Spleen (tissue), 11 donors: ENCODE measurements around the gene EYA2. TPM values are rescaled to one million over a fixed set of nuclear protein-coding genes. Genes with fewer than 3 reads are reported as not detected.

Experiments
- DNase-seq: peaks from one replicate; pipeline ENCODE4 v3.0.0-alpha.2; 2020
- H3K27ac ChIP-seq, 8 donors: fragments of 200-600 bp; sonication (generic) in 7 of 8; 1 replicate in 4 of 8; 2 replicates in 4 of 8; pipeline versions ENCODE4 v1.5.0 to v1.8.0; 2016 to 2021; ENCODE audit warnings: inconsistent platforms in 4 of 8, mild to moderate bottlenecking in 4 of 8, moderate library complexity in 1 of 8
- H3K27me3 ChIP-seq, 7 donors: fragments of 200-600 bp; sonication (generic) in 6 of 7; replicated peaks in 1 of 7; 1 replicate in 4 of 7; 2 replicates in 3 of 7; pipeline versions ENCODE4 v1.5.0 to v1.8.0; 2016 to 2021; ENCODE audit warnings: inconsistent platforms in 3 of 7, mild to moderate bottlenecking in 1 of 7
- H3K36me3 ChIP-seq, 6 donors: fragments of 200-600 bp; sonication (generic) in 5 of 6; 1 replicate in 4 of 6; 2 replicates in 2 of 6; pipeline versions ENCODE4 v1.5.0 to v1.8.0; 2016 to 2021; ENCODE audit warnings: inconsistent platforms in 2 of 6
- H3K4me1 ChIP-seq, 6 donors: fragments of 200-600 bp; sonication (generic) in 5 of 6; 1 replicate in 3 of 6; 2 replicates in 3 of 6; pipeline versions ENCODE4 v1.5.0 to v1.8.0; 2016 to 2021; ENCODE audit warnings: inconsistent platforms in 3 of 6
- H3K4me3 ChIP-seq, 8 donors: fragments of 200-600 bp; sonication (generic) in 7 of 8; 1 replicate in 4 of 8; 2 replicates in 4 of 8; pipeline versions ENCODE4 v1.5.0 to v1.8.0; 2016 to 2021; ENCODE audit warnings: inconsistent platforms in 4 of 8, mild to moderate bottlenecking in 4 of 8, moderate library complexity in 2 of 8
- H3K9me3 ChIP-seq, 8 donors: fragments of 200-600 bp; sonication (generic) in 7 of 8; 1 replicate in 4 of 8; 2 replicates in 4 of 8; pipeline versions ENCODE4 v1.5.0 to v1.8.0; 2016 to 2021; ENCODE audit warnings: inconsistent platforms in 4 of 8
- CTCF ChIP-seq, 11 experiments: fragments of 200-600 bp in 7 of 11; fragments of 450-650 bp in 4 of 11; sonication (generic) in 4 of 11; IDR thresholded peaks in 8 of 11; conservative IDR thresholded peaks in 3 of 11; 1 replicate in 7 of 11; 2 replicates in 4 of 11; pipeline versions ENCODE4 v1.4.0 to v1.8.0; 2016 to 2021; ENCODE audit warnings: antibody characterized with exemption in 11 of 11, inconsistent platforms in 4 of 11, mild to moderate bottlenecking in 1 of 11
- POLR2A ChIP-seq, 3 donors: fragments of 450-650 bp; IDR thresholded peaks; one replicate each; pipeline ENCODE4 v1.5.1; 2017; ENCODE audit warnings: antibody characterized with exemption in 3 of 3, mild to moderate bottlenecking in 1 of 3
- POLR2AphosphoS5 ChIP-seq, 3 donors: sonication (generic); formaldehyde crosslinking; IDR thresholded peaks; one replicate each; pipeline ENCODE4 v1.5.1; 2017; ENCODE audit warnings: antibody characterized with exemption in 3 of 3
- WGBS, 5 donors: extraction: QIAGEN DNeasy Blood & Tissue Kit in 3 of 5; methylation state at CpG; one replicate each; pipeline versions ENCODE4 v1.1.5 to v1.1.7; 2013 to 2018; 5-methylcytosine and 5-hydroxymethylcytosine counted together
- intact Hi-C: fragments of 100-400 bp; cut with DNase I; formaldehyde crosslinking; loops from one replicate; pipeline ENCODE4 v1.15.0; 2023; ENCODE audit warnings: low total_unique reads
- polyA plus RNA-seq, 3 donors: library from polyadenylated mRNA; stranded (reverse); fragments of 200-250 nt; gene quantifications; one replicate each; pipeline ENCODE4 v1.2.1, GENCODE V29; 2013
- total RNA-seq, 7 donors: library from RNA; depleted of rRNA in 3 of 7; stranded (reverse); fragments of >200 nt in 3 of 7; fragmentation: NEBNext Ultra II Directional in 4 of 7; extraction: Animal tissue kit (Norgen Biotek cat#: 25700) in 4 of 7; gene quantifications; one replicate each; pipeline versions ENCODE4 v1.1.0 to v1.2.1, GENCODE V29; 2016 to 2021
- donor health status: healthy with polysubstance abuse.
- donor health status: DM: no; HTN: no; CAD: no; lungs with moderate emphysema.
- donor health status: DM: no; HTN: no; CAD: no.
- donor health status: Bipolar disorder and iron deficiency.
- donor health status: healthy.
- donor health status: DM: no; HTN: no; CAD: no.
- donor health status: DM: yes; HTN: yes; CAD: no.

Gene EYA2
- total and polyA plus RNA-seq, 10 donors = 0.26 to 0.76 (median 0.51) TPM; not detected in 1

GRCh38 chr20:47165376-47165865, 270.8 kb downstream of the EYA2 start:
- WGBS, 5 donors = 74 to 82% (median 80%) methylated on average over 4 of the region's 4 CpGs
- Histone ChIP-seq H3K27ac (no peak overlapping the region), H3K36me3 (no peaks in the 10 kb centered on the region), H3K4me1 (no peaks in the 10 kb centered on the region), H3K27me3 (peaks cover 0 to 37% (median 0%) of the 10 kb centered on the region in 7 donors), H3K9me3 (no peaks in the 10 kb centered on the region), H3K4me3 (no peak overlapping the region)
- DNase-seq = no peak
- TF ChIP-seq POLR2A (IDR thresholded peaks at IDR 0.05) (no peak), CTCF (IDR thresholded peaks at IDR 0.05 in 8 of 11, conservative IDR thresholded peaks at IDR 0.05 in 3 of 11) (no peak), POLR2AphosphoS5 (IDR thresholded peaks at IDR 0.05) (no peak)
- intact Hi-C loops = no loop called here

- no peak for TF ChIP-seq CTCF (IDR thresholded peaks at IDR 0.05 in 8 of 11, conservative IDR thresholded peaks at IDR 0.05 in 3 of 11)
- no peak for TF ChIP-seq POLR2A (IDR thresholded peaks at IDR 0.05)
- TF ChIP-seq POLR2AphosphoS5 (IDR thresholded peaks at IDR 0.05) = no peak
- Histone ChIP-seq H3K36me3 (no peaks in the 10 kb centered on the region), H3K27ac (no peak overlapping the region), H3K27me3 (peaks cover 0 to 56% (median 0%) of the 10 kb centered on the region in 7 donors), H3K4me1 (no peaks in the 10 kb centered on the region), H3K4me3 (no peak overlapping the region), H3K9me3 (no peaks in the 10 kb centered on the region)
- no peak for DNase-seq
- intact Hi-C loops = no loop called here
- WGBS, 5 donors = 80 to 91% (median 86%) methylated on average over 9 of the region's 9 CpGs
Measured at GRCh38 chr20:47167846-47168245, 273.2 kb downstream of the EYA2 start.

GRCh38 chr20:47172579-47172978, 277.9 kb downstream of the EYA2 start:
- H3K36me3 ChIP-seq = no peaks in the 10 kb centered on the region
- DNase-seq = peak; percentile 60
- H3K27me3 ChIP-seq = peaks cover 0 to 74% (median 0%) of the 10 kb centered on the region in 7 donors
- TF ChIP-seq CTCF (IDR thresholded peaks at IDR 0.05 in 8 of 11, conservative IDR thresholded peaks at IDR 0.05 in 3 of 11) (no peak), POLR2A (IDR thresholded peaks at IDR 0.05) (no peak), POLR2AphosphoS5 (IDR thresholded peaks at IDR 0.05) (no peak)
- intact Hi-C loops = no loop called here
- H3K4me3 ChIP-seq = no peak overlapping the region
- H3K4me1 ChIP-seq = no peaks in the 10 kb centered on the region
- no peak overlapping the region for H3K27ac ChIP-seq
- H3K9me3 ChIP-seq = no peaks in the 10 kb centered on the region
- WGBS, 5 donors = 83 to 90% (median 85%) methylated on average over 15 to 16 of the region's 16 CpGs

GRCh38 chr20:47173596-47174216, 279.1 kb downstream of the EYA2 start:
- peak; percentile 52 for DNase-seq
- WGBS, 5 donors = 82 to 92% (median 86%) methylated on average over 5 to 6 of the region's 6 CpGs
- no peaks in the 10 kb centered on the region for H3K36me3 ChIP-seq

More at GRCh38 chr20:47173596-47174216, 279.1 kb downstream of the EYA2 start:
- Histone ChIP-seq H3K9me3 (no peaks in the 10 kb centered on the region), H3K27me3 (peaks cover 0 to 64% (median 0%) of the 10 kb centered on the region in 7 donors), H3K4me3 (no peak overlapping the region), H3K27ac (no peak overlapping the region), H3K4me1 (no peaks in the 10 kb centered on the region)
- intact Hi-C loops = no loop called here
- TF ChIP-seq POLR2AphosphoS5 (IDR thresholded peaks at IDR 0.05) (no peak), CTCF (IDR thresholded peaks at IDR 0.05 in 8 of 11, conservative IDR thresholded peaks at IDR 0.05 in 3 of 11) (no peak), POLR2A (IDR thresholded peaks at IDR 0.05) (no peak)
